Measurements from ENCODE around the gene AVPR1B. TPM values are rescaled to one million over a fixed set of nuclear protein-coding genes. Genes with fewer than 3 reads are reported as not detected.
A peak's percentile ranks its signal among the peaks of the same experiment; 100 is the strongest.

The AVPR1B gene
- total and polyA plus RNA-seq, 9 donors, result not detected

- Histone ChIP-seq H3K36me3 (no peaks in the 10 kb centered on the region), H3K4me1 (ENCODE audit: insufficient read depth) (peaks cover 2% of the 10 kb centered on the region), H3K27ac (no peak overlapping the region), H3K4me3 (no peak overlapping the region), H3K9me3 (no peaks in the 10 kb centered on the region), H3K27me3 (no peaks in the 10 kb centered on the region)
- WGBS, 3 donors, result 81 to 93% (median 89%) methylated on average over 2 of the region's 2 CpGs
- DNase-seq, result no peak
- intact Hi-C loops (cut with DNase I), result loop anchor here (5.0 kb wide), 3 partner anchors 121 to 316 kb away; no protein-coding TSS in a partner anchor
- no peak for TF ChIP-seq EP300 (IDR thresholded peaks at IDR 0.05)
- no peak for TF ChIP-seq CTCF (IDR thresholded peaks at IDR 0.05)
- no peak for TF ChIP-seq POLR2A (IDR thresholded peaks at IDR 0.05)
Observed at GRCh38 chr1:206108635-206109034, 8.6 kb downstream of the AVPR1B start.

DNA sequence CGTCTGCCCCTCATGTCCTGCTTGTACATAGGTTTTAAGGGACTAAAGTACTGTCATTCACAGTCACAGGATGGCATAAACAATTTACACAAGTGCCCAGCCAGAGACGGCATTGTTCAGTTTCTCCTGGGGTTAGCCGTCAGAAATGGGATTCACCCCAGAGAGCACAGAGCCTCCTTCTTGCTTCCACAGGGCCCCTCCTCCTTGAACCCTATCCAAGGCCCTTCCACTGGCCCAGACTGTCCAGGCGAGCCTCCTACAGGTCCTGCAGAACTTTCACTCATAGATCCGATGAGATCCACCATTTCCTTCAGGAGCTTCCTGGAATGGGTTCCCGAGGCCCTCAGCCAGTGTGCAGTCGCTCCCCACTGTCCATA lies 10.0 kb downstream of the AVPR1B start:
- TF ChIP-seq CTCF (IDR thresholded peaks at IDR 0.05) (no peak), POLR2A (IDR thresholded peaks at IDR 0.05) (no peak), EP300 (IDR thresholded peaks at IDR 0.05) (no peak)
- intact Hi-C loops (cut with DNase I), result loop anchor here (5.0 kb wide), 3 partner anchors 120 to 315 kb away; no protein-coding TSS in a partner anchor
- Histone ChIP-seq H3K27me3 (no peaks in the 10 kb centered on the region), H3K4me1 (ENCODE audit: insufficient read depth) (peaks cover 2% of the 10 kb centered on the region), H3K36me3 (no peaks in the 10 kb centered on the region), H3K27ac (no peak overlapping the region), H3K4me3 (no peak overlapping the region), H3K9me3 (no peaks in the 10 kb centered on the region)
- WGBS, 3 donors, result 45 to 60% (median 59%) methylated on average over 7 of the region's 7 CpGs
- DNase-seq, result no peak

DNA sequence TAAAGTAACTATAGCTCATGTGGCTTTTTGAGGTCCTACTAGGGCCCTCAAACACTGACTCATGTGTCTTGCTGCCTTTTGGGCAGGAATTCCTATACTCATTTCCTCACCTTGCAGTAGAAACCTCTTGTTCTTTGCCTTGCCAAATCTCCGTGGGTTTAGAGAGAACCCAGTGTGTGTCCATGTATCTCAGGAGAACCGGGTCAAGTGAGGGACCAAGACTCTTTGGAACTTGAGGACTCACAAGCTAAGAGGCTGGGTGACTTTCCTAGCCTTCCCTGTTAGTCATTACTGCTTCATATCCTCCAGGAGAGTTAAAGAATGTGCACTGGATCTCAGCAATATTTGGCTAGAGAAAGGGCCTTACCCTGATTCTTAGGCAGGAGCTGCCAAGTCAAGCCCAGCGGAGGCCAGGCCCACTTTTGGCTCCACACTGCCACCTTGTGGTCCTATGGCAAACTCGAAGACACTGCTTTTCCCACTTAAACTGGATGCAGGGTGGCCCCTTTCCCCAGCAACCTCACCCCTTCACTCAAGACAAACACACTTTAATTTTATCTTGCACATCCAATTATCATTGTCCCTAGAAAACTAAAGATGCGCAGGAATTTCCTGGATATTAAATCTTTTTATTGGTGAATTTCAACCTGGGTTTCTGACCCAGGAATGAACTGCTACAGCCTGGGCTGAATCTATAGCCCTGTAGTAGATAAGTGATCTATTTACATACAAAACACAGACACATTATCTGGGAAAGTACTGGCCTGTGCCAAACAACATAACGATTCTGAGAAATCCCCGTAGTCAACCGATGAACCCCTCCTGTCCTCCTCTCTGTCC lies 10.6 kb downstream of the AVPR1B start:
- TF ChIP-seq CTCF (IDR thresholded peaks at IDR 0.05) (peak; percentile 65 to 76 (median 74)), EP300 (IDR thresholded peaks at IDR 0.05) (no peak), POLR2A (IDR thresholded peaks at IDR 0.05) (no peak)
- Histone ChIP-seq H3K36me3 (no peaks in the 10 kb centered on the region), H3K27ac (no peak overlapping the region), H3K27me3 (no peaks in the 10 kb centered on the region), H3K4me3 (no peak overlapping the region), H3K4me1 (ENCODE audit: insufficient read depth) (peaks cover 2% of the 10 kb centered on the region), H3K9me3 (no peaks in the 10 kb centered on the region)
- WGBS, 3 donors, result 35 to 40% (median 36%) methylated on average over 8 of the region's 8 CpGs
- intact Hi-C loops (cut with DNase I), result loop anchor here (5.0 kb wide), 3 partner anchors 119 to 314 kb away; no protein-coding TSS in a partner anchor
- DNase-seq, result peak; percentile 67 to 86 (median 81)

DNA sequence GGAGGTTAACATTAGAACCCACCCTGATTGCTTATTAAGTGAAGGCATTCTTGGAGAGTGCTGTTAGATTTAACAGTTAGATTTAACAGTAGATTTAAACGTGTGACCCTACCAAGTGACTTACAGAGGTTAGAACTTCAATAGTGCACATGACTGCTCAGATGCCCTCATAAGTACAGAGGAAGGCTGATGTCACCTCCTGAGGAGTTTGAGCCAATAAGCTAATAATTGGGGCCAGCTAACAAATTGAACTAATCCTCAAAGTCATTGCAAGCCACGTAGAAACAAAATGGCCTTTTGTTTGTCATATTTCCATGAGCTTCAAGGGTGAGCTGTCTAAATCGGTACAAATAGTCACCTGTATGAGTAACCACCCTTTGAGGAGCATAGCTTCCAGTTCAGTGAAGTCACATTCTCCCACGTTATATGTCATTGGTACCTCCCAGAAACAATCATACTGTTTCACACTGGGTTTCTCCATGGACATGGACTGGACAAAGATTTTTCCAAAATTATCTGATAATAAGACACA lies 11.7 kb downstream of the AVPR1B start:
- 86 to 89% (median 88%) methylated on average over 4 of the region's 4 CpGs for WGBS, 3 donors
- intact Hi-C loops (cut with DNase I), result loop anchor here (5.0 kb wide), 3 partner anchors 118 to 313 kb away; no protein-coding TSS in a partner anchor
- Histone ChIP-seq H3K4me1 (ENCODE audit: insufficient read depth) (peaks cover 2% of the 10 kb centered on the region), H3K4me3 (no peak overlapping the region), H3K27ac (no peak overlapping the region), H3K9me3 (no peaks in the 10 kb centered on the region), H3K36me3 (no peaks in the 10 kb centered on the region), H3K27me3 (no peaks in the 10 kb centered on the region)
- no peak for DNase-seq
- TF ChIP-seq POLR2A (IDR thresholded peaks at IDR 0.05), result no peak
- TF ChIP-seq EP300 (IDR thresholded peaks at IDR 0.05), result no peak
- no peak for TF ChIP-seq CTCF (IDR thresholded peaks at IDR 0.05)

Measured in ovary (tissue), 9 donors.